Astrocyte (in vitro differentiated cells and primary cell): ENCODE measurements around the gene C19orf38. TPM values are rescaled to one million over a fixed set of nuclear protein-coding genes. Genes with fewer than 3 reads are reported as not detected.
A peak's percentile ranks its signal among the peaks of the same experiment; 100 is the strongest.

Experiments
- DNase-seq: peaks from one replicate; pipeline ENCODE4 v3.0.0-alpha.2; 2010; ENCODE audit warnings: low read depth
- FAIRE-seq: peaks from 2 replicates; lab custom pipeline; 2011; peaks lifted over from hg19 to GRCh38; lab: Jason Lieb, UNC
- H2AFZ ChIP-seq: 2 replicates; pipeline ENCODE4 v1.6.0; 2012; ENCODE audit warnings: low read depth, low read length, inconsistent platforms
- H3K27ac ChIP-seq: 2 replicates; pipeline ENCODE4 v1.5.1; 2011; ENCODE audit warnings: low read depth, low read length, inconsistent platforms
- H3K27me3 ChIP-seq: 2 replicates; pipeline ENCODE4 v1.6.0; 2011; ENCODE audit warnings: low read length, inconsistent platforms; ENCODE audit not compliant: insufficient read depth
- H3K36me3 ChIP-seq: 2 replicates; pipeline ENCODE4 v1.5.1; 2011; ENCODE audit warnings: low read length, inconsistent platforms; ENCODE audit not compliant: insufficient read depth
- H3K4me1 ChIP-seq: 2 replicates; pipeline ENCODE4 v1.5.1; 2011; ENCODE audit warnings: low read length, inconsistent platforms; ENCODE audit not compliant: insufficient read depth
- H3K4me2 ChIP-seq: 2 replicates; pipeline ENCODE4 v1.6.0; 2012; ENCODE audit warnings: low read length, inconsistent platforms
- H3K4me3 ChIP-seq: 2 replicates; pipeline ENCODE4 v1.5.1; 2011; ENCODE audit warnings: low read depth, mild to moderate bottlenecking, low read length, inconsistent platforms; ENCODE audit not compliant: insufficient read depth
- H3K79me2 ChIP-seq: 2 replicates; pipeline ENCODE4 v1.6.0; 2012; ENCODE audit warnings: mild to moderate bottlenecking, low read length, inconsistent platforms; ENCODE audit not compliant: insufficient read depth
- H3K9ac ChIP-seq: 2 replicates; pipeline ENCODE4 v1.6.0; 2012; ENCODE audit warnings: mild to moderate bottlenecking, low read length, inconsistent platforms
- H3K9me3 ChIP-seq: 2 replicates; pipeline ENCODE4 v1.5.1; 2012; ENCODE audit warnings: low read depth, mild to moderate bottlenecking, low read length, inconsistent platforms; ENCODE audit not compliant: insufficient read depth
- H4K20me1 ChIP-seq: 2 replicates; pipeline ENCODE4 v1.6.0; 2012; ENCODE audit warnings: low read length, inconsistent platforms; ENCODE audit not compliant: insufficient read depth
- H3K27ac Mint-ChIP-seq: one replicate; pipeline ENCODE4 v1.8.0; 2021; ENCODE audit warnings: mild to moderate bottlenecking, mixed read lengths; ENCODE audit not compliant: unreplicated experiment
- H3K27me3 Mint-ChIP-seq: one replicate; pipeline ENCODE4 v1.8.0; 2021; ENCODE audit warnings: low read depth, mixed read lengths; ENCODE audit not compliant: unreplicated experiment
- H3K36me3 Mint-ChIP-seq: one replicate; pipeline ENCODE4 v1.8.0; 2021; ENCODE audit warnings: low read depth, mixed read lengths; ENCODE audit not compliant: unreplicated experiment
- H3K4me1 Mint-ChIP-seq: one replicate; pipeline ENCODE4 v1.8.0; 2021; ENCODE audit warnings: low read depth, mixed read lengths; ENCODE audit not compliant: unreplicated experiment
- H3K4me3 Mint-ChIP-seq: one replicate; pipeline ENCODE4 v1.8.0; 2021; ENCODE audit warnings: mild to moderate bottlenecking, moderate library complexity, mixed read lengths; ENCODE audit not compliant: unreplicated experiment
- H3K9me3 Mint-ChIP-seq: one replicate; pipeline ENCODE4 v1.8.0; 2021; ENCODE audit warnings: mild to moderate bottlenecking, mixed read lengths; ENCODE audit not compliant: unreplicated experiment
- CTCF ChIP-seq: IDR thresholded peaks from 2 replicates; pipeline ENCODE4 v1.5.1; 2011; ENCODE audit warnings: low read depth, mild to moderate bottlenecking, inconsistent platforms, low read length, moderate library complexity; ENCODE audit not compliant: insufficient read depth
- EZH2 ChIP-seq: IDR thresholded peaks from 2 replicates; pipeline ENCODE4 v1.6.1; 2012; ENCODE audit warnings: mild to moderate bottlenecking, low read length, inconsistent platforms; ENCODE audit not compliant: insufficient read depth
- total RNA-seq: library from RNA; stranded (reverse); gene quantifications from 2 replicates; pipeline ENCODE4 v1.2.1, GENCODE V29; 2021

The C19orf38 gene
- total RNA-seq, 1 donor from 2014 or later: 0.23 TPM

DNA sequence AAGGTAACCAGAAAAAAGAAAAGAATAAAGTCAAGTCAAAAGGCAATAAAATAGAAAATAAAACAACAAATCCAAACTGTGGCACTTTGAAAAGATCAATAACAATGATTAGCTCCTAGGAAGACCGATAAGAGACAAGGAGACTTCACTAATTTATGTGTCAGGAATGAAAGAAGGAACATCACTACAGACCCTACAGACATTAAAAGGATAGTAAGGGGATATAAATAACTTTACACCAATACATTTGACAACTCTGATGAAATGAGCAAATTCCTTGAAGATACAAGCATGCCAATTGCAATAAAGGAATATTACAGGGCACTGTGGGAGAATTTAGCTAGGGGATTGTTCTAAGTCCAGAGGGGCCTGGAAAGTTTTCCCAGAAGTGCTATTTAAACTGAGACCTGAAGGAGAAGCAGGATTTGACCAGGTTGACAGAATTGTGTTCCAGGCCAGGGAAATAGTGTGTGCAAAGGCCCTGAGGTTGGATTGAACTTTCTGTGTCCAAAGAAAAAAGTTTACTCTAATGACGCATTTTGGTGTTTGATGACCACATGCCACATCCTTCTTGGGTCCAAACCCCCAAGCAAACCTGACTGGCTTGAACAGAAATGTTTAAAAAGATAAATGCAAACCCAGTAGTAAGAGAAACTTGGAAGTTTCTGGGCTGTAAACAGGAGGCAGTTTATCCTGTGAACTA lies 1.6 kb upstream of the C19orf38 start:
- no peaks in the 10 kb centered on the region for H3K79me2 ChIP-seq
- no peaks in the 10 kb centered on the region for H3K36me3 Mint-ChIP-seq
- no peaks in the 10 kb centered on the region for H3K9me3 ChIP-seq
- H3K27ac ChIP-seq: no peak overlapping the region
- no peak for DNase-seq
- no peaks in the 10 kb centered on the region for H3K4me1 Mint-ChIP-seq
- H3K4me2 ChIP-seq: no peak overlapping the region
- FAIRE-seq: no peak
- no peak overlapping the region for H3K4me3 ChIP-seq
- TF ChIP-seq CTCF: no peak
- no peak for TF ChIP-seq EZH2
- peaks cover 9% of the 10 kb centered on the region for H3K27me3 Mint-ChIP-seq
- no peak overlapping the region for H3K9ac ChIP-seq
- H3K27me3 ChIP-seq: peaks cover 3% of the 10 kb centered on the region
- H3K4me3 Mint-ChIP-seq: no peak overlapping the region
- peaks cover 13% of the 10 kb centered on the region for H3K9me3 Mint-ChIP-seq
- H3K36me3 ChIP-seq: no peaks in the 10 kb centered on the region
- no peak overlapping the region for H3K27ac Mint-ChIP-seq
- no peaks in the 10 kb centered on the region for H3K4me1 ChIP-seq
- no peak overlapping the region for H2AFZ ChIP-seq
- H4K20me1 ChIP-seq: no peaks in the 10 kb centered on the region

- peaks cover 3% of the 10 kb centered on the region for H3K27me3 ChIP-seq
- no peak overlapping the region for H3K27ac ChIP-seq
- Mint-ChIP-seq H3K27me3 (peaks cover 7% of the 10 kb centered on the region), H3K9me3 (peaks cover 9% of the 10 kb centered on the region), H3K27ac (no peak overlapping the region), H3K4me1 (no peaks in the 10 kb centered on the region), H3K4me3 (no peak overlapping the region), H3K36me3 (peaks cover 4% of the 10 kb centered on the region)
- H3K9me3 ChIP-seq: no peaks in the 10 kb centered on the region
- H3K4me2 ChIP-seq: no peak overlapping the region
- TF ChIP-seq EZH2 (no peak), CTCF (no peak)
- no peaks in the 10 kb centered on the region for H3K36me3 ChIP-seq
- H3K4me1 ChIP-seq: no peaks in the 10 kb centered on the region
- H3K9ac ChIP-seq: no peak overlapping the region
- no peak for FAIRE-seq
- no peaks in the 10 kb centered on the region for H4K20me1 ChIP-seq
- H3K79me2 ChIP-seq: no peaks in the 10 kb centered on the region
- no peak overlapping the region for H2AFZ ChIP-seq
- no peak for DNase-seq
- no peak overlapping the region for H3K4me3 ChIP-seq
Measured at GRCh38 chr19:10850631-10851030, 2.4 kb downstream of the C19orf38 start.

DNA sequence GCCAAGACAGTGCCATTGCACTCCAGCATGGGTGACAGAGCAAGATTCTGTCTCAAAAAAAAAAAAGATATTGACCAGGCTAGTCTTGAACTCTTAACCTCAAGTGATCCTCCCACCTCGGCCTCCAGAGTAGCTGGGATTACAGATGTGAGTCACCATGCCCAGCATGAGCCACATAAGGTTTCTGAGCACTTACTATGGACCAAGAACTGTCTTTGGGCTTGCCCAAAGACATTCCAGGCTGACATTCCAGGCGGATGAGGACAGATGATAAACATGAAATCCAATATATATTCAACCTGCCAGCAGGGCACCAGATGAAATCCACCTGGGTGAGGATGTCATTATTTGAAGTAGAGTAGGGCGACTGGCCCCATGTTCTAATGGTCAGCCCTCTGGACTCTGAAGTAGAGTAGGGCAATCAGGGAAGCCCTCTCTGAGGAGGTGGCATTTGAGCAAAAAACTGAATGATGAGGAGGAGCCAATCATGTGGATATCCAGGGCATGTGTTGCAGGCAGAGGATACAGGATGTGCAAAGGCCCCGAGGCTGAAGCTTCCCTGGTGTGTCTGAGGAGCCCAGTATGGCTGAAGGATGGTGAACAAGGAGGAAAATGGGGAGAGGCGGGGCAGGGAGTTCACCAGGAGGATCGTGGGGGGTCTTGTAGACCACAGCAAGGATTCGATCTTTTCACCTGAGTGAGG lies 4.0 kb downstream of the C19orf38 start:
- no peaks in the 10 kb centered on the region for H4K20me1 ChIP-seq
- FAIRE-seq (no peak), DNase-seq (peak; percentile 47)
- no peaks in the 10 kb centered on the region for H3K36me3 ChIP-seq
- H3K79me2 ChIP-seq: no peaks in the 10 kb centered on the region
- H3K4me1 ChIP-seq: no peaks in the 10 kb centered on the region
- H3K9ac ChIP-seq: no peak overlapping the region
- peaks cover 4% of the 10 kb centered on the region for H3K36me3 Mint-ChIP-seq
- no peak overlapping the region for H2AFZ ChIP-seq
- TF ChIP-seq EZH2: no peak
- TF ChIP-seq CTCF: no peak
- no peaks in the 10 kb centered on the region for H3K9me3 ChIP-seq
- peaks cover 2% of the 10 kb centered on the region for H3K9me3 Mint-ChIP-seq
- no peak overlapping the region for H3K4me2 ChIP-seq
- H3K27me3 ChIP-seq: no peaks in the 10 kb centered on the region
- H3K27ac ChIP-seq: no peak overlapping the region
- H3K4me1 Mint-ChIP-seq: no peaks in the 10 kb centered on the region
- peak overlapping the region; percentile 84 for H3K27ac Mint-ChIP-seq
- no peak overlapping the region for H3K4me3 ChIP-seq
- H3K4me3 Mint-ChIP-seq: peak overlapping the region; percentile 40
- peaks cover 7% of the 10 kb centered on the region for H3K27me3 Mint-ChIP-seq
